Left ventricle myocardium inferior (tissue), 1 donor: ENCODE measurements around the gene SGCD. TPM values are rescaled to one million over a fixed set of nuclear protein-coding genes. Genes with fewer than 3 reads are reported as not detected.
A peak's percentile ranks its signal among the peaks of the same experiment; 100 is the strongest.

Experiments
- DNase-seq: peaks from one replicate; pipeline ENCODE4 v3.0.0-alpha.2; 2020
- H3K27ac ChIP-seq: fragments of 200-600 bp; replicated peaks from 2 replicates; pipeline ENCODE4 v1.8.0; 2021
- H3K27me3 ChIP-seq: fragments of 200-600 bp; 2 replicates; pipeline ENCODE4 v1.8.0; 2021; ENCODE audit warnings: low read depth
- H3K36me3 ChIP-seq: fragments of 200-600 bp; 2 replicates; pipeline ENCODE4 v1.8.0; 2021
- H3K4me1 ChIP-seq: fragments of 200-600 bp; 2 replicates; pipeline ENCODE4 v1.8.0; 2021
- H3K4me3 ChIP-seq: fragments of 200-600 bp; 2 replicates; pipeline ENCODE4 v1.8.0; 2021; ENCODE audit warnings: mild to moderate bottlenecking, moderate library complexity
- H3K9me3 ChIP-seq: fragments of 200-600 bp; replicated peaks from 2 replicates; pipeline ENCODE4 v1.8.0; 2021
- intact Hi-C: fragments of 100-400 bp; cut with micrococcal nuclease; formaldehyde crosslinking; loops from one replicate; pipeline ENCODE4 v1.11.0; 2022
- total RNA-seq: library from RNA; stranded (reverse); fragmentation: NEBNext Ultra II Directional; extraction: Animal tissue kit (Norgen Biotek cat#: 25700); gene quantifications from one replicate; pipeline ENCODE4 v1.2.1, GENCODE V29; 2021
- TF ChIP-seq, protein P1 (sequence below): fragments of 200-600 bp; IDR thresholded peaks from 2 replicates; pipeline ENCODE4 v1.8.0; 2021; ENCODE audit warnings: antibody characterized with exemption, mild to moderate bottlenecking, borderline replicate concordance
- donor health status: DM: no; HTN: yes; CAD: no; lungs with severe emphysema.

SGCD gene
- total RNA-seq, 1 donor from 2014 or later, result 98.7 TPM

DNA sequence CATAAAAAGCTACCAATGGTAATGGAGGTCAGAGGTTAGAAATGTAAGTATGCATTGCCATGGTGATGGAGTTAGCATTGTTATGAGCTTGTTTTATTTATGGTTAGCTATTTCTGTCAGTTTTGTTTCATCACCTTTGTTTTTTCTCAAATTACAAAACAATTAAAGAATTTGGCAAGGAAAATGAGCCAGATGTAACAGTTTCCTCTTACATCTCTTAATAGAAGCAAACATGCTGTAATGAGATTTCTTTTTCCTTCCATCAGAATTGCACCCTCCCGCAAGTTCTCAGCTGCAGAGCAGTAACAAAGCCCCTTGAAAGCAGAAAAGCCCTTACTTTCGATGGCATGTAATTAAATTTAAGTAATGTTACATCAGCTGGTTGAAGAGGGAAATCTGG lies 233.0 kb downstream of the SGCD start:
- Histone ChIP-seq H3K4me3 (no peak overlapping the region), H3K27ac (no peak overlapping the region), H3K4me1 (peaks cover 5% of the 10 kb centered on the region), H3K9me3 (no peaks in the 10 kb centered on the region), H3K36me3 (no peaks in the 10 kb centered on the region), H3K27me3 (no peaks in the 10 kb centered on the region)
- TF ChIP-seq, protein P1, sequence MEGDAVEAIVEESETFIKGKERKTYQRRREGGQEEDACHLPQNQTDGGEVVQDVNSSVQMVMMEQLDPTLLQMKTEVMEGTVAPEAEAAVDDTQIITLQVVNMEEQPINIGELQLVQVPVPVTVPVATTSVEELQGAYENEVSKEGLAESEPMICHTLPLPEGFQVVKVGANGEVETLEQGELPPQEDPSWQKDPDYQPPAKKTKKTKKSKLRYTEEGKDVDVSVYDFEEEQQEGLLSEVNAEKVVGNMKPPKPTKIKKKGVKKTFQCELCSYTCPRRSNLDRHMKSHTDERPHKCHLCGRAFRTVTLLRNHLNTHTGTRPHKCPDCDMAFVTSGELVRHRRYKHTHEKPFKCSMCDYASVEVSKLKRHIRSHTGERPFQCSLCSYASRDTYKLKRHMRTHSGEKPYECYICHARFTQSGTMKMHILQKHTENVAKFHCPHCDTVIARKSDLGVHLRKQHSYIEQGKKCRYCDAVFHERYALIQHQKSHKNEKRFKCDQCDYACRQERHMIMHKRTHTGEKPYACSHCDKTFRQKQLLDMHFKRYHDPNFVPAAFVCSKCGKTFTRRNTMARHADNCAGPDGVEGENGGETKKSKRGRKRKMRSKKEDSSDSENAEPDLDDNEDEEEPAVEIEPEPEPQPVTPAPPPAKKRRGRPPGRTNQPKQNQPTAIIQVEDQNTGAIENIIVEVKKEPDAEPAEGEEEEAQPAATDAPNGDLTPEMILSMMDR, result no peak
- DNase-seq, result no peak
- intact Hi-C loops, result no loop called here

GRCh38 chr5:156561651-156562050 lies 234.7 kb downstream of the SGCD start:
- Histone ChIP-seq H3K4me1 (peaks cover 5% of the 10 kb centered on the region), H3K27me3 (no peaks in the 10 kb centered on the region), H3K9me3 (no peaks in the 10 kb centered on the region), H3K27ac (no peak overlapping the region), H3K36me3 (no peaks in the 10 kb centered on the region), H3K4me3 (no peak overlapping the region)
- DNase-seq, result no peak
- TF ChIP-seq, protein P1, result no peak
- intact Hi-C loops, result no loop called here

DNA sequence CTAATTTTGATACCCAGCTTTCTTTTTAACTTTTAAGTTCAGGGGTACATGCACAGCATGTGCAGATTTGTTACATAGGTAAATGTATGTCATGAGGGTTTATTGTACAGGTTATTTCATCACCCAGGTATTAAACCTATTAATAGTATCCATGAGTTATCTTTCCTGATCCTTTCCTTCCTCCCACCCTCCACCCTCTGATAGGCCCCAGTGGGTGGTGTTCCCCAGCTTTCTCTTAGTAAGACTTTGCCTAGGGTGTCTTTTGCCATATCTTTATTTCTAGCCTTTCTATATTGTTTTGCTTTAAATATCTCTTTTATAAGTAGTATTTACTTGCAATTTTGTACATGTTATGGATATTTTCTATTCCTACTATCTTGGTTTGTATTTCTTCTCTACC lies 243.7 kb downstream of the SGCD start:
- no peak for DNase-seq
- intact Hi-C loops, result no loop called here
- no peaks in the 10 kb centered on the region for H3K9me3 ChIP-seq
- no peaks in the 10 kb centered on the region for H3K36me3 ChIP-seq
- peaks cover 15% of the 10 kb centered on the region for H3K4me1 ChIP-seq
- TF ChIP-seq, protein P1, result no peak
- H3K27me3 ChIP-seq, result no peaks in the 10 kb centered on the region
- no peak overlapping the region for H3K27ac ChIP-seq
- no peak overlapping the region for H3K4me3 ChIP-seq

GRCh38 chr5:156581725-156582124 lies 254.8 kb downstream of the SGCD start:
- H3K27me3 ChIP-seq, result no peaks in the 10 kb centered on the region
- H3K9me3 ChIP-seq, result peaks cover 20% of the 10 kb centered on the region
- H3K4me1 ChIP-seq, result peaks cover 43% of the 10 kb centered on the region
- no peak overlapping the region for H3K4me3 ChIP-seq
- TF ChIP-seq, protein P1, result no peak
- no peak for DNase-seq
- H3K27ac ChIP-seq, result peak overlapping the region; percentile 88
- intact Hi-C loops, result no loop called here
- H3K36me3 ChIP-seq, result no peaks in the 10 kb centered on the region

DNA sequence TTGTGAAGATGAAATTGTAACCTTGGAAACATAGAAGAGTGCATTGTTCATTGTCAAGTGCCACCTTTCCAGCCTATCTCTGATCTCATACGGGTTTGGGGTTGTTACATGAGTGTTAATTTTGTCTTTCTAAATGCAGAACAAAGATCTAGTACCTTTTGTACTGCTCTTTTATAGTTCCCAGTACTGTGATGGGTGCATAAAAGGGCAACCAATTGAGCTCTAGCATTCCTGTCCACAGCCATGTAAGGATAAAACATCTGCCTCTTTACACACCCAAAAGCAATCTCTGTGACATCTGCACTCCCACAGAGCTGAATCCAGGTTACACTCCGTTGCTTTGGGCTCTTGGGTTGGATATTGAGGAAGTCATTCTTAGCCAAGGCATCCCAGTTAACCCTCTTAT lies 255.2 kb downstream of the SGCD start:
- H3K27ac ChIP-seq, result peak overlapping the region; percentile 88
- H3K4me3 ChIP-seq, result no peak overlapping the region
- H3K9me3 ChIP-seq, result peaks cover 20% of the 10 kb centered on the region
- TF ChIP-seq, protein P1, result no peak
- no peaks in the 10 kb centered on the region for H3K36me3 ChIP-seq
- no peaks in the 10 kb centered on the region for H3K27me3 ChIP-seq
- DNase-seq, result no peak
- intact Hi-C loops, result no loop called here
- peaks cover 48% of the 10 kb centered on the region for H3K4me1 ChIP-seq

DNA sequence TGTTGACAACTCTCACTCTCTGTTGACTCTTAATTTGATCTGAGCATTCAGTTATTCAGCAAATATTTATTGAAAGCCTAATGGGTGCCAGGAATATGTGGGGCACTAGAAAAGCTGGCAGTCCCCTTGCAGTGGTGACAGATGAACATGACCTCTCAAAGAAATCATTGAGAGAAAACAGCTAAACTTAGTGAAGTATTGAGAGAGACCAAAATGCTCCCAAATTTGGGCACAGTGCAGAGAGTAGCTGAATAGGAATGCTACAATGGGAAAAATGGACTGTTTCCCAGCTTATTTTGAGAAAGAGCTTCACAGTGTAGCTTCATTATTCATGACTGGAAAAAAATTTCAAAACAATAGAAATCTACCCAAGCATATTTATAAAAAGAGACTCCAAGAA lies 257.9 kb downstream of the SGCD start:
- no peak overlapping the region for H3K4me3 ChIP-seq
- H3K9me3 ChIP-seq, result peaks cover 6% of the 10 kb centered on the region
- no peaks in the 10 kb centered on the region for H3K27me3 ChIP-seq
- peak overlapping the region; percentile 85 for H3K27ac ChIP-seq
- H3K4me1 ChIP-seq, result peaks cover 68% of the 10 kb centered on the region
- TF ChIP-seq, protein P1, result no peak
- no peak for DNase-seq
- intact Hi-C loops, result no loop called here
- no peaks in the 10 kb centered on the region for H3K36me3 ChIP-seq
